Measurements from ENCODE around the gene EPHA10.

EPHA10 gene

DNA sequence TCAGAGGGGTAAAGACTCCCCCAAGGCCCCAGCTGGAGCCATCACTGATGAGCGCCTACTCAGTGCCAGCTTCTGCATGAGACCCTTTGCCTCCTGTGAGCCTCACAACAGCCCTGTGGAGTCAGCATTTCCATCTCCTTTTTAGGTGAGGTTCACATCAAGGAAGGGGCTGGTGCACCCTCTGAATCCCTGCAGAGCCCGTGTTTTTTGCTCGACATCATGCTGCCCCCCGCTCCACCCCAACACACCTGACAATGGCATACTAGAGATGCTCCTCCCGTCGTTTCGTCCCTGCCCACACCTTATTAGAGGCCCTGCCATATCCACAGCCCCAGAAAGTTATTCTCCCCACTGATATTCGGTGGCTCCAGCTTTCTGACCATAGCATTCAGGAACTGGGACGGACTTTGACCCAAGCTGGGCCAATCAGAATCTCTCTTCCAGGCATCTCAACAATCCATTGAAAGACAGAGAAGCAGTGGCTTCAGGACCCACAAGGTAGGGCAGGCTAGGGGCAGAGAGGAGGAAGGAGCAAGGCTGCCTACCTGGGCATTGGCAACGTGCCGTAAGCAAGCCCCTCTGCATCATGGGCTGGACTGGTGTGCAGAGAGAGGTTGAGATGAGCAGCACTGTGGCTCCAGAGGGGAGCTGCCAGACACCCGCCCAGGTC, 32.7 kb downstream of the EPHA10 start:
- no peak for DNase-seq

DNA sequence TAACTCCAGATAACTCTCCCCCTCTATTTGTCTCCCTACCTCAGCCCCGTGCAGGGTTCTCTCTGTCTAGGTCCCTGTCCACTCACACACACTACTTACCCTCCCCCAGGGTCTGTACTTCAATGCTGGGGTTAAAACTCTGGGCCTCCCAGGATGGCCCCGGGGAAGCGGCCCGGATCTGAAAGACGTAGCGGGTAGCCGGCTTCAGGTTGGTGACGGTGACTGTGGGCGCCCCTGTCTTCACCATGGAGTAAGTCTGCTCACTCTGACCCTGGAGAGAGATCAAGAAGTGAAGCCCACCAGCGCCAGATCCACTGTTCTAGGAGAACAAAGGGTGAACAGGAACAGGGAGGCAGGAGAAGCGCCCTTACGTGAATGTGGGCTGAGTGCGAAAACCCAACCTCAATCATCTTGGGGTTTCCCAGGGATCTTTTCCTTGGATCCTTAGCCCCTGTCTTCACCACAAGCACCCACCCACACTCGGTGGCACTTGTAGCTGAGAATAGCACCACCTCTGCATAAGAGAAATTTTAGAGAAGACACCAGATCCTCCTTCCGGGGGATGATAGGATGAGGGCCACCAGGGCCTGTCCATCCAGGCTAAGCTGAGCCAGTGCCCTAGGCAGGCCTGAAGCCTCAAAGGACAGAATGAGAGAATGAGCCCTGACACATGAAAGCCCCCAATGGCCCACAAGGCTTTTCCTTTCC, 33.5 kb downstream of the EPHA10 start:
- DNase-seq: no peak

DNA sequence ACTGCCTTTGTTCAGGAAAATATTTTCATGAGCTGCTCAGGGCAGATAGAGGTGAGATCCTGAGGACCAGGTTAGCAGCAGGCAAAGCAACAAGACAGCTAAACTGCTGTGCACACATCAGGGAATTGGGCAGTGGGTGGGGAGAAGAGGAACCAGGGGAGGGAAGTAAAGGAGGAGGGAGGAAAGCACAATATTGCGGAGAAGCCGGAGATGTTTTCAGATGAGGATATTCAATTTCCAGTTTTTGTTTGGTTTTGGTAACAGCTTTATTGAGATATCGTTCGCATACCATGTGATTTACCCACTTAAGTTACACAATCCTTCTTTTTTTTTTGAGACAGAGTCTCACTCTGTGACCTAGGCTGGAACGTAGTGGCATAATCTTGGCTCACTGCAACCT, 34.5 kb downstream of the EPHA10 start:
- no peak for DNase-seq

DNA sequence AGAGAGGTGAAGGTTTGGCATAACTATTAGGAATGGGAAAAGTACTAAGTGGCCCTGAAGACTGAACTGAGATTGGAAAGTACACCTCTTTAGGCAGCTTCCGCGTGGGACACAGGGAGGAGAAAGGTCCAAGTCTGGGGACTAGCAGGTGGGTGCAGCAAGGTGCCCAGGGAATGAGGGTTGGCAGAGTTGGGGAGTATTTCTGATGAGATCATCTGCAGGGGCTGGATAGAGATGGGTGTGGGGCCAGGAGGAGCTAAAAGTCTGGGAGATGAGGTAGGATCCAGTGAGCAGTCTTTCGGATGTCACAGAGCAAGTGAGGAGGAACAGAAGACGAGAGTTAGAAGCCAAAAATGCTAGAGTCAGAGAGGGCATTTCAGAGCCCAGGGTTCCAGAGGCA, 36.5 kb downstream of the EPHA10 start:
- no peak for DNase-seq

DNA sequence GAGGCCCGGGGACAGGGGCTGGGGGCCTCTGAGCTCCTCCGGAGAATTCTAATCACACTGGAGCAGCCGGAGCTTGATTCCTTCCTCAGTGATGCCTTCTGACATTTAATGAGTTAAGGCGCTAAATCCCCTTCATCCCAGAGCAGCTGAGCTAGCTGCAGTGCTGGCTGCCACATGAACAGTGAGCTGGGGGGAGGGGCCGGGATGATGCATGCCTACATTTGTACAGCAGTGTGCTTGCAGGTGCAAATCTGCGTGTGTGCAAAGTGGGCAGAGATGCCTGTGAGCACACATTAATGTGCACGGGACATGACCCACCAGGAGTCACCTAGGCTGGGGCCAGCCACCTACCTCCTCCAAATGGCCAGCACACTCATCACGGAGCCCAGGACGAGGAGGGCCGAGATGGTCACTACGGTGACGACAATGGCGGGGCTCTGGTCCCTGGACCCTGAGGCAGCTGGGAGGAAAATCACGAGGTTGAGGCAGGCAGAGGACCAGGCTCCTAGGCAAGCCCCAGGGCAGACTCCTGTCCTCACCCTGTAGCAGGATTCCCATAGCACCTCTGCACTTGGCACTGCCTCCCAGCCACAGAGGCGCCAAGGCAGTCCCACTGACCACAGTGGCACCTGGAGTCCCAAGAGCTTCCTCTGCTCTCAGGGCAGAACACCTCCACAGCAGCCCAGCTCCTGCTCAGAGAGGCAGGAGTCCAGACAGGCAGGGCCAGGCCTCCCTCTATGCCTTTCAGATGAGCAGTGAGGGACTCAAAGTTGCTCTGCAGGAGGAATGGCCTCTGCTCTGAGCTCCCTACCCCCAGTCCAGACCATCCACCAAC, 38.0 kb downstream of the EPHA10 start:
- no peak for DNase-seq

DNA sequence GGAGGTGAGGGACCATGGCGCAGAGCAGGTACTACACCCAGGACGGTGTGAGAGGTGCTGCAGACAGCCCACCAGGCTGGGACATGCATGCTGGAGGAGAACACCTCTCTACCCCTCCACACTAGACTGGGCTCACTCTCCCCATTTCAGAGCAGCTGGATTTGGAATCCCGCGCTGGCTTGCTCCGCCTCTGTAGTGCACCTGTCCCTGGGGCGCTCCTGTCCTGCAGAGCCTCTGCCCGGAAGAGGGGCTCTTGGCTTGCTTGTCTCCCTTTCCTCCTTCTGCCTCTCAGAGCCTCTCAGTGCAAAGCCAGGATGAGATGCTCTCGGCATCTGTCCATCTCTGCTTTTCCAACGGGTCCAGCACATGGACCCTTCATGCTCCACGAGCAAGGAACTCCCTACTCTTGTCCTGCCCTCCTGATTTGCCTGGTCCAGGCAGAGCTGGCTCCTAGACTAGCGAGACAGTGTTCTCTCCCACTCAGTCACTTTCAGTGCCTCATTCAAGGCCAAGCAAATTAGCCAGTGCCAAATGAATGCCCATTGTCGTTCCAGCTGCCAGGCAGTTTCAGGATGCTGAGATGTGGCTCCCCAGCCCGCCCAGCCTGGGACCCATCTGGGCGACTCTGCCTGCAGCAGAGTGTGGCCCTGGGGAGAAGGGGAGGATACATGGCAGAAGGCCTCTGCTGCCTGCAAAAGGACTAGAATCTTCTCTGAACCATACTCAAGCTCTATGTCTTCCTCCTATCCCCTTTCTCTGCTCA, 38.9 kb downstream of the EPHA10 start:
- DNase-seq: no peak

DNA sequence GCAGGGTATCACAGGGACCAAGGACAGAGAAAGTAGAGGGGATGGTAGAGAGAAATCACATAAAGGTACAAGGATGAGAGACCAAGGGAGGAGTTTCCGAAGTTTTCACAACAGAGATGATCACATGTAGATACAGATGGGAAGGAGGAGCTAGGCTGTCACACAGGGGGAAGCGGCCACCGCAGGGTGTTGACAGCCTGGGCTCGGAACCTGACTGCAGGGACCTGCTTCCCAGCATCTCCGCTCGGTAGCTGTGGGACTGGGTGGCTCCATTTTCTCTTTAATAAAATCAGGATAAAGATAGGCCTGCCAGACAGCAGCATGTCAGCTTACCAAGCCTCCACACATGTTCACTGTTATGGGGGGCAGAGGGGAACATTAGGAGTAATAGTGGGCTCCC, 40.3 kb downstream of the EPHA10 start:
- no peak for DNase-seq

DNA sequence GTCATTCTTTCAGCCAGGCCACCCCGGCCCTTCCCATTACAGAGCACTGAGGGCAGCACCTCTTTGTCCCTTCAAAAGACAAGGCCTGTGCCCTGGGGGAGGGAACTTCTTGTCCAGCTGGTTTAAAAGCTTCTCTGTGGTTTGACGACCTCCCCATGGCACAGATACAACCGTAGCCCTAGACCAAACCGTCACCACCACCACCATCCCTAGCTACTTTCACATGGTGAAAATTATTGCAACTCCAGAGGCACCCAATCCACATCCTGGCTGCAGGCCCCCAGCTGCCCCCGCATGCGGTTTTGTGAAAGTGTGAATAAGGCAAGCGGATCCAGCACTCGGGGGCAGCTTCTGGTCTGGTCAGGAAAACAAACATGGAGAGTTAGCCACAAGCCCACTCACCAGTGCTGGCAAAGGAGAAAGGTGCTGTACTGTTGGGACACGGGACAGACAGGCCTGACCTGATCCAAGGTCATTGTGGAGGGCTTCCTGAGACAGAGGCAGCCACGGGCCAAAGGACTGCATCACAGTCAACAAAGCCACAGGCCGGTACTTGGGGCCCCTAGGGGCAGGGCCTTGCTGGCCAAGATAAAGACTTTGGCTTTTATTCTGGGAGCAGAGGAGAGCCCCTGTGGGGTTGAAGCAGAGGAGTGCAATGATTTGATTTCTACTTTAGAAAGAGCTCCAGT, 41.4 kb downstream of the EPHA10 start:
- no peak for DNase-seq

DNA sequence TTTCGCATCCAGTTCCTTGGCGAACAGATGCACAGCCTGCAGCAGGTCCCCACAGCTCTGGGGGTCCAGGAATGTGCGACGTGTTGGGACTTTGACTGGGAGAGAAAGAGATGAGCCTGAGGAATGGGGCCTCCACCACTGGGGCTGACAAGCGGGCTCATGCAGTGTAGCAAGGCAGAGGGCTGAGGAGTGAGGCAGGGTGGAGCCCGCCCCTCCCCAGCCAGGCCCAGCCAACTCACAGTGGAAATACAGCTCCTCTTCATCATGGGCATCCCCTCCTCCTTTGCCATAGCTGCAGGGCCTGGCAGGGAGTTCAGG, 41.9 kb downstream of the EPHA10 start:
- no peak for DNase-seq

DNA sequence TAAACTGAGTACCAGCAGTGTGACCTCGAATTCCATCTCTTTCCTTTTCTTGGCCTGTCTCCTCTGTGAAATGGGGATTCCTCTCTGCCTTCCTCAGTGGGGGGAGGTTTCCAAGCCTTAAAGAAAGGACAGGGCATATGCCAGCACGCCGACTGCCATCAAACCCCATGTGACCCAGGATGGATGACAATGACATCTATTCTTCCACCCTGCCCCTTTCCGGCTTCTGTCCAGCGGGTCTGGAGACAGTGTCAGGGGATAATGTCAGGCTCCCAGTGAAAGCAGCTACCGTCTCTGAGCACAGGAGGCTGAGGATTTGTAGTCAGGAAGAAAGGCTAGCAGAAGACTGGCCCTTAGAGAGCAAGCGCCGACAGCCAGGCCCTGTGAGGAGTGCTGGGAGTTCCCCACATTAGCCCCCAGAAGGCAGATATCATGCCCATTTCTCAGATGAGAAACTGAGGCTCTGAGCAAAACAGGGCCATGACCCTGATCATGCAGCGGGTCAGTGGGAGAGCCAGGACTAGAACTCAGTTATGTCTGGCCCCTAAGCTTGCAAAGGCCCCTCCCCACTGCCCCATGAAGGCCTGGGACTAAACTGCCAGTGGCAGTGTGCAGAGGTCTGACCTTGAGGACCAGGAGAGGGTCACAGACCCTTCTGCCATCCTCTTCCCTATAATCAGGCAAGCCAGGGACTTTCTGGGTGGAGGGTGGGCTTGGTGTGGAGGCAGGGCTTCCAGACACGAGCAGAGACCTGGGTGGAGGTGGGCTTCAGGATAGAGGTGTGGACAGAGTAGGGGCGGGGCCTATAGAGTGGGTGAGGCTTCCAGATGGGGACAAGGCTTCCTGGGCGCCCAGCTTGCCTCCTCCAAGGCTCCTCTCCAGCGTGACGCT, 42.5 kb downstream of the EPHA10 start:
- DNase-seq: no peak

DNA sequence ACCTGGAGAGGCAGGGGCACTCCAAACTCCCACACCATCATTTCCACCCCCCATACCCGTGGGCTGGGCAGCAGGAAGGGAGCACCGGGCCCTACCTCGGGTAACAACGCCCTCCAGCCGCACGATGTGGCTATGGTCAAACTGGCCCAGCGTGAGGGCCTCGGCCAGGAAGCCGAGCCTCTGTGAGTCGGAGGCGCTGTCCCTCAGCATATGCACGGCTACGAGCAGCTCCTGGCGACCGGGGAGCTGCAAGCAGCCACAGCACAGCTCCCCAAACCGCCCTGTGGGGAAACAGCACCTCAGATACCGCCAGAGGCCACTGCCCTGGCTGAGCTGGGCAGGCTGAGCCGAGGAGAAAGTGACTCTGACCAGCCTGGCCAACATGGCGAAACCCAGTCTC, 43.4 kb downstream of the EPHA10 start:
- no peak for DNase-seq

DNA sequence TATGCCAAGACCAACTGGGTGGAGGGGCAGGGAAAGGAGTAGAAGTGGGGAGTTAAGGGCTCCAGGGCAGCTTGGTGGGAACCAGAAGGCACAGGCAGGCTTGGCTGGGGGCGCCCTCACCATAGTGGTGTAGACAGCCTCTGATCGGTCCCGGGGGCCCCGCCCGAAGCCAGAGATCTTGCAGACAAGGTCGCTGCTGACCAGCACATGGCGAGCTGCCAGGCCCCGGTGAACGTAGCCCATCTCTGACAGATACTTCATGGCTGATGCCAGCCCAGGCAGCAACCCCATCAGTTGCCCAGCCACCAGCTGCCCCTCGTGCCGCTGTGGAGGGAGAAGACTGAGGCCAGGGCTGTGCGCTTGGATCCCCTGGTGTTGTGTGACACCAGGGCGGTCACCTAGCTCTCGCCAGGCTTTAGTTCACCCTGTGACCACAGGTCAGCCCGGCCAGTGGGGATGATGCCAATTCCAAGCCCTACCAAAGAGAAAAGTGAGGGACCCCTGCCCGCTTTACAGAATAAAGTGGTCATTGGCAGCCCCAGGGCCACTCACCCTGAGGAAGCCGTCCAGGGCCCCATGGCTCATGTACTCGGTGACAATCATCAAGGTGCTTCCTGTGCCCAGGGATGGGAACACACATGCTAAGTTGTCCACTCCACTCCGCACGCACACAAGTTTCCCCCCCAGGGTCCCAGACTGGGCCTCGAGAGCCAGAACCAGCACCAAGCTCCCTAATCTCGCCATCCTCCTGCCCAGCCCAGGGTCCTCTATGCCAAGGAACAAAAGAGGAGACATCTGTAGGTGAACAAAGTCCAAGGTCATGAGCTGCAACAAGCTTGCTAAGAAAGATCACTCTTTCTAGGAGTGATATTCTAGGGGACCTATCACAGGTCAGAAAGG, 44.4 kb downstream of the EPHA10 start:
- no peak for DNase-seq

DNA sequence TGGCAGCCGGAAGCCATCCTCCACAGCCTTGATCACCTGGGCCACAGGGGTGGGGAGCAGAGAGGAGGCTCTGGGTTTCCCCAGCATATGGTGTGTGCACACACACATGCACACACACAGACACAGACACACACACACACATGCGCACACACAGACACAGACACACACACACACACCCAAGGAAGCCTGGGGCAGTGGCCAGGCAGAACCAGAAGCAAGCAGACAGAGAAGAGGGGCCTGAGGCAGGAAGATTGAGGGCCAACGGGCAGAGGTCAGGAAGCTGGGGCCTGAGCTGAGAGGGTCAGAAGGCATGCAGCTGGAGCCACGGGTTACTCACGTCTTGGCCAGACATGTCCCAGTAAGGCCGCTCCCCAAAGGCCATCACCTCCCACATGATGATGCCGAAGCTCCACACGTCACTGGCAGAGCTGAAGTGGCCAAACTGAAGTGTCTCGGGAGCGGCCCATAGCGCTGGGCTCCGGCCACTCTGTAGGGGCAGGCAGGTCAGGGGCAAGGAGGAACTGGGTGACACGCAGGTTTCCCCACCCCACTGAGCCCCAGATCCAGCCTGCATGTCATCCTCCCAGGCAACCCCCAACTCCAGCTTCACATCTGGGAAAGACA, 45.2 kb downstream of the EPHA10 start:
- DNase-seq: no peak

DNA sequence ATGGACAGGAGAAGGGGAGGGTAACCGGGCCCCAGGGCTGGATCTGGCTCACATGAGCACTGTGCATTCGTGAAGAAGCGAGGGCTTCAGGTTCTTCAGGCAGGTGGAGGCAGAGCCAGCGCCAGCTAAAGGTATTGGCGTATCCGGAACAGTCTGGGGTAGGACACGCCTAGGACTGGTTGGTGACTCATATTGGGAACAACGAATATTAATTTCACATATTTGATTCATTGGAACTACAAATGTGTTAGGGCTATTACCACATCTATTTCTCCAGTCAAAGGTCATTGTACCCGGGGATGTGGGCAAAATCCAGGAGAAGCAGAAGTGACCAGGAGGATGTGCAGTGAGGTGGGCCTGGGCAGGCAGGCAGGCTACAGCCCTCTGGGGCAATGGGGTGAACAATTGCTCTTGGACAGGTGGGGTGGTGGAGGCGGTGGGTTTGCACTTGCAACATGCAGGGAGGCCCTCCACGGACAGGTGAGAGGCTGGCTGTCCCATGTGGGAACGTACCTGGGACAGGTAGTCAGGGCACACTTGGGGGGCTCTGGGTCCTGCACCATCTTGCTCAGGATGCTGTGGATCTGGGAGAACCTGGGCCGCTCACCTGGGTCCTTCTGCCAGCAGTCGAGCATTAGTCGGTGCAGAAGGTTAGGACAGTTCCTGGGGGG, 45.9 kb downstream of the EPHA10 start:
- no peak for DNase-seq

DNA sequence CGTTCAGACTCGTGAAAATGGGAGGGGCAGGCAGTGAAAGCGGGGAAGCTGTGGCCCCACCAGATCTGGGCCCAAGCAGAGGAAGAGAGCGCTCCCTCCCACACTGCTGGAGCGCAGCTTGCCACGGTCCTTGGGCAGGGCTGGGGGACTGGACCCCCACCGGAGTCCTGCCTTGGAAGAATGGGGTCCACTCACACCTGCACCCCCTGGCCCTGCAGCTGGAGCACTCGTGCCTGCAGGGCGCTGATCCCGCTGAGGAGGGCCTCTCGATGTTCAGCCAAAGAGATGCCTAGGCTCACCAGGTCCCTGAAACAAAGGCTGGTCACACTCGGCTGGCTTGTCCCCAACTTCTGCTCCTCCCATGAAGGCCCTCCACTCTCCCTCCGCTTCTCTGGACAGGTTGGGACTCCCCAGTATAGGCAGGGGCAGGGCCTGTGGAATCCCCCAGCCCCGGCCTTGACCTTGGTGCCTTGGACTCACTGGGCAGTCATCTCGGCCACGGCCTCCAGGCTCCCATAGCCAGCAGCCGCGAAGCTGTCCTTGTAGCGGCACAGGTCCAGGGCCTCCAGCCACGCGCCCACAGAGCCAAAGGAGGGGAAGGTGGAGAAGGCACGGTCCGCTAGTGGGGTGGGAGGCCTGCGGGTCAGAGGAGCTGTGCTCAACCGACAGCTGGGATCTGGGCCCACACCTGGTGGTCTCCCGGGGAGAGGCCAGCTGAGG, 46.6 kb downstream of the EPHA10 start:
- DNase-seq: no peak

DNA sequence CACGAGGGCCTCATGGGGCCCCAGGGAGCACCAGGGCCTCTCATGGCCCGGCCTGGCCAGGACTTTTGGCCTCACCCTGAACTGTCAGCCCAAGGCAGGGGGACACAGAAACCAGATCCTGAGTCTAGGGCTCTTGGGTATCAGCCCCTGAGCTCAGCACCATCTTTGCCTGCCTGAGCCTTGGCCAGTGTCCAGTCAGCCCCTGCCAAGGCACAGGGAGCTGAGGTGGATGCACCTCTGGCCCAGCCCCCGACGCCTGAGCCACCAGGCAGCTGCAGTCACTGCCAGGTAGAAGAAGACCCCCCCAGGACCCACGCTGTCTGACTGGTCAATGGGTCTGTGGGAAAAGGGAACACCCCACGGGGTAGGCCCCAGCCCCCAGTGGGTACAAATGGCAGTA, 47.3 kb downstream of the EPHA10 start:
- DNase-seq: no peak

DNA sequence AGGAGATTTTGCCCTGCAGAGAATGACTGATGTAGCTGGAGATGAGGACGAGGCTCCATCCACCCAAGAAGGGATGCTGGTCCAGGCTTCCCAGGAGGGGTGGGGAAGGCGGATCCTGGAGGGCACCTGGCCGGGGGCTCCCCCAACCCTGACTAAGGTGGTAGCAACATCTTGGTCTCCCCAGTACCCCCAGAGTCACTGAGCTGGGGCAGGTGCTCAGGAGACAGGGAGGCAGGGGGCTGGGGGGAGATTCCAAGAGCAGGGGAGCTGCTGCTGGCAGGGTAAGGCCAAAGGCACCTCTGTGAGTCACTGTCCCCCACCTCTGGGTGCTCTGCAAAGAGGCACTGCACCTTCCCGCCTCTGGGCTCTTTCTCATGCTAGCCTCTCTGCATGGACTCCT, 48.6 kb downstream of the EPHA10 start:
- no peak for DNase-seq

DNA sequence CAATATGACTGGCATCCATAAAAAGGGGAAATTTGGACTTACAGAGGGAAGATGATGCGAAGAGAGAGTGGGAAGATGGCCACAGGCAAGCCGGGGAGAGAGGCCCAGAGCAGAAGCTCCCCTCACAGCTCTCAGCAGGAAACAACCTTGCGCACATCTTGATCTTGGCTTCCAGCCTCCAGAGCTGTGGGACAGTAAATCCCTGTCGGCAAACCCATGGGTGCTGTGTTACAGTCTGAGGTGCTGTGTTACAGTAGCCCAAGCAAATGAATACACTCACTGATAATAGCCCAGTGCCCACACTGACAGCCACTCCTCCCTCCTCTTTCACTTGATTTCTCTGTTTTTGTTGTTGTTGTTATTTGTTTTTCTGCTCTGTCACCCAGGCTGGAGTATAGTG, 50.2 kb downstream of the EPHA10 start:
- DNase-seq: no peak

DNA sequence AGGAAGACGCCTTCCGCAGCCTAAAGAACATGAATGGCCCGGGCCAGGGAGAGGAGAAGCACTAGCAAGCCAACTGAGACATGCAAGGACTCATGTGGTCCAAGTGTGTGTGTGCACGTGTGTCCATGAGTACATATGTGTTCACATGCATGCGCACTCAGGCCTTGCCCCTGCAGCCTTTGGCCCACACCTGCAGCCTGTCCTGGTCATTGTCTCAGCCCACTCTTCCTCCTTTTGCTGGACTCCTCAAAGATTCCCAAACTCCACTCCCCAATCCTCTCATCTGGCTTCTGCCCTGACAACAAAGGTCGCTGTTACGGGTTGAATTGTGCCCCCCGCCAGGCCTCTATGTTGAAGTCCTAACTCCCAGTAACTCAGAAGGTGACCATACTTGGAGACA, 50.7 kb downstream of the EPHA10 start:
- DNase-seq: no peak
